SK-N-SH (cell line): Measurements from ENCODE around the gene MEGF6. TPM values are rescaled to one million over a fixed set of nuclear protein-coding genes. Genes with fewer than 3 reads are reported as not detected.

Experiments used
- CTCF ChIA-PET: fragments of 300-600, 350-600 bp; formaldehyde crosslinking; extraction: SDS; loops from one replicate; lab custom pipeline; 2021; lab: Yijun Ruan, JAX
- POLR2A ChIA-PET: fragments of 350-600 bp; sonication (Branson Sonifier 250); formaldehyde crosslinking; extraction: SDS; loops from one replicate; lab custom pipeline; 2020; ENCODE audit warnings: antibody characterized with exemption, inconsistent platforms; lab: Yijun Ruan, JAX
- DNase-seq: peaks from one replicate; pipeline ENCODE4 v3.0.0; 2012
- H2AFZ ChIP-seq: fragments of 200-600 bp; sonication (generic); 2 replicates; pipeline ENCODE4 v1.8.1; 2016; ENCODE audit warnings: antibody characterized with exemption, mild to moderate bottlenecking, low read depth
- H3F3A ChIP-seq: fragments of 200-600 bp; sonication (generic); replicated peaks from 2 replicates; pipeline ENCODE3; 2016; ENCODE audit warnings: antibody characterized with exemption, mild to moderate bottlenecking; ENCODE audit not compliant: insufficient read depth
- H3K27ac ChIP-seq, 2 experiments: fragments of 200-500 bp in 1 of 2; fragments of 200-600 bp in 1 of 2; sonication (Bioruptor generic) in 1 of 2; sonication (generic), shearing (Covaris generic) in 1 of 2; 2 replicates each; pipeline versions ENCODE4 v1.5.1 to v1.6.1; 2014 to 2016; ENCODE audit warnings: low read depth in 2 of 2, inconsistent platforms in 1 of 2, low read length in 1 of 2, mild to moderate bottlenecking in 1 of 2, mixed read lengths in 1 of 2
- H3K27me3 ChIP-seq: fragments of 200-600 bp; sonication (generic), shearing (Covaris generic); 2 replicates; pipeline ENCODE4 v1.6.1; 2016; ENCODE audit warnings: mixed run types; ENCODE audit not compliant: insufficient read depth
- H3K36me3 ChIP-seq, 2 experiments: fragments of 200-500 bp in 1 of 2; fragments of 200-600 bp in 1 of 2; sonication (Bioruptor generic) in 1 of 2; sonication (generic) in 1 of 2; replicated peaks in 1 of 2; 2 replicates each; pipeline versions ENCODE3 to v1.5.1; 2014 to 2016; ENCODE audit warnings: low read length in 1 of 2, mild to moderate bottlenecking in 1 of 2; ENCODE audit not compliant: insufficient read depth in 2 of 2, control insufficient read depth in 1 of 2
- H3K4me1 ChIP-seq, 2 experiments: fragments of 200-500 bp in 1 of 2; fragments of 200-600 bp in 1 of 2; sonication (Bioruptor generic) in 1 of 2; sonication (generic), shearing (Covaris generic) in 1 of 2; 2 replicates each; pipeline versions ENCODE4 v1.5.1 to v1.6.1; 2014 to 2016; ENCODE audit warnings: low read depth in 1 of 2, low read length in 1 of 2, mixed run types in 1 of 2; ENCODE audit not compliant: insufficient read depth in 2 of 2, control insufficient read depth in 1 of 2
- H3K4me2 ChIP-seq: fragments of 200-600 bp; sonication (generic), shearing (Covaris generic); 2 replicates; pipeline ENCODE4 v1.6.1; 2017; ENCODE audit warnings: mixed run types
- H3K4me3 ChIP-seq, 2 experiments: fragments of 200-500 bp in 1 of 2; fragments of 200-600 bp in 1 of 2; sonication (Bioruptor generic) in 1 of 2; sonication (generic), shearing (Covaris generic) in 1 of 2; 2 replicates each; pipeline versions ENCODE4 v1.5.1 to v1.8.1; 2014 to 2016; ENCODE audit warnings: low read depth in 2 of 2, inconsistent platforms in 1 of 2, low read length in 1 of 2, mild to moderate bottlenecking in 1 of 2, mixed read lengths in 1 of 2, moderate library complexity in 1 of 2
- H3K79me2 ChIP-seq: fragments of 200-600 bp; sonication (generic); 2 replicates; pipeline ENCODE4 v1.8.1; 2017; ENCODE audit warnings: mild to moderate bottlenecking; ENCODE audit not compliant: insufficient read depth
- H3K9ac ChIP-seq: fragments of 200-600 bp; sonication (generic); 2 replicates; pipeline ENCODE4 v1.6.1; 2017; ENCODE audit warnings: mixed run types
- H3K9me2 ChIP-seq: fragments of 200-600 bp; sonication (generic); 2 replicates; pipeline ENCODE4 v1.6.1; 2017; ENCODE audit warnings: mixed run types
- H3K9me3 ChIP-seq: fragments of 200-600 bp; sonication (generic); 2 replicates; pipeline ENCODE4 v1.6.1; 2017; ENCODE audit warnings: mixed run types, mild to moderate bottlenecking, moderate library complexity
- H4K20me1 ChIP-seq: fragments of 200-600 bp; sonication (generic); 2 replicates; pipeline ENCODE4 v1.6.1; 2017; ENCODE audit warnings: mild to moderate bottlenecking, mixed run types; ENCODE audit not compliant: insufficient read depth
- CHD2 ChIP-seq: fragments of 150-350 bp; IDR thresholded peaks from 2 replicates; pipeline ENCODE4 v1.6.1; 2018; ENCODE audit warnings: low read length; ENCODE audit not compliant: partially characterized antibody
- CTCF ChIP-seq: fragments of 200-600 bp; sonication (generic); IDR thresholded peaks from 2 replicates; pipeline ENCODE4 v1.6.1; 2017; ENCODE audit warnings: antibody characterized with exemption, mild to moderate bottlenecking, moderate library complexity
- FOXJ3 ChIP-seq: sonication (generic); formaldehyde crosslinking; IDR thresholded peaks from 2 replicates; pipeline ENCODE4 v1.5.1; 2020; ENCODE audit warnings: mild to moderate bottlenecking, missing genetic modification reagents
- IRF3 ChIP-seq: fragments of 150-350 bp; IDR thresholded peaks from 2 replicates; pipeline ENCODE4 v1.6.1; 2016; ENCODE audit warnings: mild to moderate bottlenecking, low read depth, low read length
- MAX ChIP-seq: IDR thresholded peaks from 2 replicates; pipeline ENCODE4 v1.4.0; 2012; ENCODE audit warnings: low read depth
- MXI1 ChIP-seq: IDR thresholded peaks from 2 replicates; pipeline ENCODE4 v1.6.1; 2012; ENCODE audit warnings: mild to moderate bottlenecking, low read depth, low read length, improper control_type of control experiment
- NFIC ChIP-seq: IDR thresholded peaks from 2 replicates; pipeline ENCODE4 v1.4.0; 2012; ENCODE audit warnings: borderline replicate concordance
- NRF1 ChIP-seq: IDR thresholded peaks from 2 replicates; pipeline ENCODE4 v1.6.1; 2012; ENCODE audit warnings: low read depth, mild to moderate bottlenecking, low read length
- POLR2AphosphoS5 ChIP-seq: IDR thresholded peaks from 2 replicates; pipeline ENCODE4 v1.6.1; 2012; ENCODE audit warnings: low read depth, low read length
- RAD21 ChIP-seq: IDR thresholded peaks from 2 replicates; pipeline ENCODE4 v1.6.1; 2012; ENCODE audit warnings: mild to moderate bottlenecking, low read length
- SIN3A ChIP-seq: IDR thresholded peaks from 2 replicates; pipeline ENCODE4 v1.6.1; 2012; ENCODE audit warnings: low read depth, mild to moderate bottlenecking, low read length, moderate library complexity, borderline replicate concordance
- SMC3 ChIP-seq: IDR thresholded peaks from 2 replicates; pipeline ENCODE4 v1.6.1; 2012; ENCODE audit warnings: low read depth, low read length, improper control_type of control experiment
- TAF1 ChIP-seq: IDR thresholded peaks from 2 replicates; pipeline ENCODE4 v1.6.1; 2012; ENCODE audit warnings: low read depth, mild to moderate bottlenecking, low read length, moderate library complexity, borderline replicate concordance
- TEAD4 ChIP-seq: IDR thresholded peaks from 2 replicates; pipeline ENCODE4 v1.4.0; 2012; ENCODE audit warnings: mild to moderate bottlenecking, borderline replicate concordance; ENCODE audit not compliant: insufficient read depth
- WGBS: methylation state at CpG from one replicate; pipeline ENCODE4 v1.1.6; 2017; ENCODE audit warnings: low lambda C conversion rate; 5-methylcytosine and 5-hydroxymethylcytosine counted together
- polyA plus RNA-seq, 3 experiments: library from polyadenylated mRNA; depleted of rRNA; stranded (reverse); fragments of >200 nt; gene quantifications; 2 replicates each; pipeline ENCODE4 v1.2.3, GENCODE V29; 2012

MEGF6 gene
- polyA plus RNA-seq, 1 of the 3 experiments (the other 2 are of a cell fraction) = 7.6 TPM

DNA sequence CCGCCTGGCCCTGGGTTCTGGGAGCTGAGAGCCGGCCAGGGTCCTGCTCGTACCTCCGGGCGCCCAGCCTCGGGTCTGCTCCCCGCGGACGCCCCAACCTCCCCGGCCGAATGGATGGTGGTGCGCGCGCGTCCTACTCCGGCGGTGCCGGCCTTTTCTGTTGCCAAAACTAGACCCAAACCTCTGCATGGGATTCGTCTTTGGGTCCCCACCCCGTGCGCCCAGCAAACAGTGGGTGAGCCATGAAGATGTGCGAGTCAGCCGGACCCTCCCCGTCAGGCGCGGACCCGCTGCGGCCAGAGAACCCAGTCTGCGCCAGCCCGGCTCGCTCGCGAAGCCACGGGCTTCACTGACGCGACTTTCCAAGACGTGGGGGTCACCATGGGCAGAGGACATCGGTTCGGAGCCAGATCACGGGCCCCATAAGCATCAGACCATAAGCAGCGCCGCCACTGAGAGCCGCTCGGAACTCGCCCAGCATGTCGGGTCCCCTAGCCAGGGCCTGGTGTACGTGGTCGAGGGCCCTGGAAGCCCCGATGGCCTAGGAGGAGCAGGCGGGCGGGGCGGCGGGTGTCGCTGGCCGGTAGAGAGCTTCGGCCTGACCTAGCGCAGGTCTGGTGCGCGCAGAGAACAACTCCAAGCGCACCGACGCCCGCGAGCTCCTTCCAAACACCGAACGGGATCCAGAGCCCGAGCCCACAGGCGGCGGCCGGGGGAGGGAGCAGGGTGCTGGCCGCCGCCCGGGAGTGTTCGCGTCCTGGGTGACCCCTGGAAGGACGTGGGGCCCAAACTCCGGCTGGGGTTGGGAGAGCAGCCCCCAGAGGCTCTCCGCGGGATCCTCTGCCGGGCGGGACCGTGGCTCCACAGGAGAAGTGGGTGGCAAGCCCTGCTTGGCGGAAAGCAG, 40.0 kb upstream of the MEGF6 start:
- H3K9ac ChIP-seq = no peak overlapping the region
- POLR2A ChIA-PET = no interaction called here
- H3K79me2 ChIP-seq = peaks cover 19% of the 10 kb centered on the region
- no peaks in the 10 kb centered on the region for H4K20me1 ChIP-seq
- peaks cover 11 to 18% of the 10 kb centered on the region in 2 experiments for H3K36me3 ChIP-seq
- H3K4me3 ChIP-seq = peak overlapping the region in 1 of 2 experiments; percentile 41; a peak in 1 of 4 replicates
- TF ChIP-seq TEAD4 = no peak
- TF ChIP-seq POLR2AphosphoS5 = no peak
- no peak for TF ChIP-seq SIN3A
- no peak for TF ChIP-seq FOXJ3 (CRISPR knock-in tag)
- TF ChIP-seq CHD2 = no peak
- no peak for TF ChIP-seq MXI1
- TF ChIP-seq SMC3 = no peak
- TF ChIP-seq RAD21 = no peak
- TF ChIP-seq TAF1 = no peak
- no peak for TF ChIP-seq MAX
- TF ChIP-seq CTCF = no peak
- TF ChIP-seq IRF3 = no peak
- TF ChIP-seq NFIC = no peak
- no peak for TF ChIP-seq NRF1
- no peak for DNase-seq
- no peaks in the 10 kb centered on the region; the same call in 1 of the 2 replicates for H3K27me3 ChIP-seq
- CTCF ChIA-PET = interaction anchor here (0.6 to 1.2 kb wide), 2 partner anchors 42 to 73 kb away, joined by 3 to 5 read pairs; no protein-coding TSS in a partner anchor
- H3F3A ChIP-seq = no peaks in the 10 kb centered on the region
- H3K9me2 ChIP-seq = no peaks in the 10 kb centered on the region
- no peak overlapping the region for H3K27ac ChIP-seq
- H3K4me2 ChIP-seq = no peak overlapping the region
- no peak overlapping the region for H2AFZ ChIP-seq
- no peaks in the 10 kb centered on the region for H3K9me3 ChIP-seq
- 36% methylated on average over 10 of the region's 83 CpGs for WGBS
- peaks cover 0 to 12% of the 10 kb centered on the region in 2 experiments; a peak in 2 of 4 replicates for H3K4me1 ChIP-seq
